IMR-90 (cell line): ENCODE results near the gene PHC2. TPM values are rescaled to one million over a fixed set of nuclear protein-coding genes. Genes with fewer than 3 reads are reported as not detected.

Experiments
- ATAC-seq: fragments of 200-7000 bp; cut with Tn5 transposase; 2 replicates; pipeline ENCODE4 v1.9.1; 2020; ENCODE audit warnings: low read depth, mild to moderate bottlenecking, moderate library complexity
- BruUV-seq: library from RNA; stranded (reverse); fragments of 400-500 nt; replicated peaks from 2 replicates; lab custom pipeline; 2021; lab: Mats Ljungman, UMichigan
- CTCF ChIA-PET: fragments of 300-600 bp; formaldehyde crosslinking; extraction: SDS; loops from one replicate; lab custom pipeline; 2021; ENCODE audit warnings: antibody characterized with exemption; lab: Yijun Ruan, JAX
- POLR2A ChIA-PET: fragments of 300-600 bp; sonication (Branson Sonifier 250); formaldehyde crosslinking; loops from one replicate; lab custom pipeline; 2022; ENCODE audit warnings: antibody characterized with exemption; ENCODE audit not compliant: unreplicated experiment; lab: Charles Lee
- DNase-seq: peaks from one replicate; pipeline ENCODE4 v3.0.0; 2013
- H2AFZ ChIP-seq: replicated peaks from 2 replicates; pipeline ENCODE3; 2013; ENCODE audit warnings: low read length, mild to moderate bottlenecking; ENCODE audit not compliant: poor library complexity
- H2AK5ac ChIP-seq: 2 replicates; pipeline ENCODE4 v1.6.1; 2013; ENCODE audit warnings: low read depth, low read length, inconsistent platforms
- H2AK9ac ChIP-seq: replicated peaks from 2 replicates; pipeline ENCODE3; 2013; ENCODE audit warnings: mild to moderate bottlenecking, low read depth, low read length, moderate library complexity; ENCODE audit not compliant: poor library complexity
- H2BK120ac ChIP-seq: 2 replicates; pipeline ENCODE4 v1.6.1; 2013; ENCODE audit warnings: low read depth, low read length, inconsistent platforms
- H2BK15ac ChIP-seq: 3 replicates; pipeline ENCODE4 v1.6.1; 2013; ENCODE audit warnings: low read depth, low read length, inconsistent platforms
- H2BK20ac ChIP-seq: 2 replicates; pipeline ENCODE4 v1.6.1; 2013; ENCODE audit warnings: low read depth, mild to moderate bottlenecking, inconsistent platforms, low read length, moderate library complexity
- H2BK5ac ChIP-seq: 2 replicates; pipeline ENCODE4 v1.6.1; 2013; ENCODE audit warnings: mild to moderate bottlenecking, low read depth, low read length, inconsistent platforms; ENCODE audit not compliant: poor library complexity, severe bottlenecking
- H3K14ac ChIP-seq: replicated peaks from 2 replicates; pipeline ENCODE4 v1.6.1; 2013; ENCODE audit warnings: low read depth, low read length, inconsistent platforms
- H3K18ac ChIP-seq: 2 replicates; pipeline ENCODE4 v1.6.1; 2013; ENCODE audit warnings: low read depth, low read length, control low read depth
- H3K23ac ChIP-seq: 2 replicates; pipeline ENCODE4 v1.6.1; 2013; ENCODE audit warnings: low read depth, low read length, inconsistent platforms
- H3K27ac ChIP-seq: 2 replicates; pipeline ENCODE4 v1.5.1; 2013; ENCODE audit warnings: mild to moderate bottlenecking, control low read depth, low read length; ENCODE audit not compliant: insufficient read depth
- H3K27me3 ChIP-seq: 2 replicates; pipeline ENCODE4 v1.6.1; 2013; ENCODE audit warnings: low read length; ENCODE audit not compliant: control insufficient read depth, insufficient read depth
- H3K36me3 ChIP-seq: 2 replicates; pipeline ENCODE4 v1.6.1; 2013; ENCODE audit warnings: low read length, mixed read lengths; ENCODE audit not compliant: control insufficient read depth, insufficient read depth
- H3K4ac ChIP-seq: 2 replicates; pipeline ENCODE4 v1.6.1; 2013; ENCODE audit warnings: low read depth, low read length, inconsistent platforms
- H3K4me1 ChIP-seq: 2 replicates; pipeline ENCODE4 v1.6.1; 2013; ENCODE audit warnings: low read length, mixed read lengths; ENCODE audit not compliant: control insufficient read depth, insufficient read depth
- H3K4me2 ChIP-seq: 2 replicates; pipeline ENCODE4 v1.6.1; 2013; ENCODE audit warnings: low read depth, mild to moderate bottlenecking, control low read depth, low read length, moderate library complexity
- H3K4me3 ChIP-seq: 2 replicates; pipeline ENCODE4 v1.5.1; 2013; ENCODE audit warnings: low read depth, mild to moderate bottlenecking, control low read depth, low read length, moderate library complexity; ENCODE audit not compliant: insufficient read depth
- H3K56ac ChIP-seq: 2 replicates; pipeline ENCODE4 v1.6.1; 2013; ENCODE audit warnings: low read length, inconsistent platforms; ENCODE audit not compliant: insufficient read depth; ENCODE audit errors: extremely low read depth
- H3K79me1 ChIP-seq, 2 experiments: 2 replicates each; pipeline ENCODE4 v1.6.1; 2013; ENCODE audit warnings: low read length in 2 of 2, inconsistent platforms in 1 of 2, low read depth in 1 of 2
- H3K9ac ChIP-seq: 2 replicates; pipeline ENCODE4 v1.6.1; 2013; ENCODE audit warnings: low read depth, low read length, control low read depth
- H3K9me1 ChIP-seq: 2 replicates; pipeline ENCODE4 v1.6.1; 2013; ENCODE audit warnings: low read length, inconsistent platforms; ENCODE audit not compliant: insufficient read depth
- H3K9me3 ChIP-seq: 2 replicates; pipeline ENCODE4 v1.6.1; 2013; ENCODE audit warnings: low read length; ENCODE audit not compliant: control insufficient read depth, insufficient read depth
- H4K20me1 ChIP-seq: 2 replicates; pipeline ENCODE4 v1.6.1; 2013; ENCODE audit warnings: low read length, inconsistent platforms; ENCODE audit not compliant: insufficient read depth
- H4K5ac ChIP-seq: 2 replicates; pipeline ENCODE4 v1.6.1; 2013; ENCODE audit warnings: mild to moderate bottlenecking, low read depth, low read length, control low read depth
- H4K8ac ChIP-seq, 2 experiments: 2 replicates each; pipeline ENCODE4 v1.6.1; 2013; ENCODE audit warnings: low read depth in 2 of 2, low read length in 2 of 2, control low read depth in 1 of 2, inconsistent platforms in 1 of 2
- H4K91ac ChIP-seq: 2 replicates; pipeline ENCODE4 v1.6.1; 2013; ENCODE audit warnings: low read depth, low read length, inconsistent platforms; ENCODE audit not compliant: insufficient read depth
- BHLHE40 ChIP-seq: fragments of 150-350 bp; IDR thresholded peaks from 2 replicates; pipeline ENCODE4 v1.6.1; 2016; ENCODE audit warnings: mild to moderate bottlenecking, low read depth, low read length
- CTCF ChIP-seq: conservative IDR thresholded peaks from 2 replicates; pipeline ENCODE4 v1.5.1; 2012; ENCODE audit warnings: mild to moderate bottlenecking, low read depth, low read length, improper control_type of control experiment
- FOS ChIP-seq: fragments of 150-350 bp; IDR thresholded peaks from 2 replicates; pipeline ENCODE4 v1.6.1; 2016; ENCODE audit warnings: low read depth, low read length
- MXI1 ChIP-seq: IDR thresholded peaks from 2 replicates; pipeline ENCODE4 v1.6.1; 2012; ENCODE audit warnings: low read depth, mild to moderate bottlenecking, low read length, moderate library complexity, borderline replicate concordance
- RFX5 ChIP-seq: IDR thresholded peaks from 2 replicates; pipeline ENCODE4 v1.8.0; 2012; ENCODE audit warnings: low read depth, mild to moderate bottlenecking, low read length, moderate library complexity
- SMC3 ChIP-seq: fragments of 150-350 bp; IDR thresholded peaks from 2 replicates; pipeline ENCODE4 v1.6.1; 2016; ENCODE audit warnings: low read depth, mild to moderate bottlenecking, antibody characterized with exemption, low read length, moderate library complexity
- WGBS, 2 experiments: methylation state at CpG; one replicate each; pipeline versions ENCODE4 v1.1.5 to v1.1.7; 2013; ENCODE audit warnings: missing lambda C conversion rate in 2 of 2; ENCODE audit not compliant: insufficient read length in 1 of 2; ENCODE audit errors: extremely low coverage in 2 of 2; 5-methylcytosine and 5-hydroxymethylcytosine counted together
- dilution Hi-C: fragments of 300-500 bp; cut with HindIII; formaldehyde crosslinking; loops from one replicate; pipeline ENCODE4 v1.14.3; 2018; ENCODE audit warnings: low sequenced_read_pairs; ENCODE audit not compliant: unreplicated experiment
- in situ Hi-C: fragments of 300-500 bp; cut with MboI; formaldehyde crosslinking; loops from 3 replicates; pipeline ENCODE4 v1.14.3; 2019; ENCODE audit warnings: low sequenced_read_pairs, inconsistent platforms, mixed read lengths
- intact Hi-C: fragments of 100-400 bp; cut with micrococcal nuclease; formaldehyde crosslinking; loops from 2 replicates; pipeline ENCODE4 v1.10.0; 2022
- polyA plus RNA-seq, 3 experiments: library from polyadenylated mRNA; depleted of rRNA; stranded (reverse); fragments of >200 nt; gene quantifications; 2 replicates each; pipeline ENCODE4 v1.2.3, GENCODE V29; 2012; ENCODE audit warnings: low replicate concordance in 1 of 3
- total RNA-seq: library from RNA; depleted of rRNA; stranded (reverse); fragments of >200 nt; gene quantifications from 2 replicates; pipeline ENCODE4 v1.2.3, GENCODE V29; 2012

Gene PHC2
- total and polyA plus RNA-seq, 2 of the 4 experiments (the other 2 are of a cell fraction), result 46.4 to 98.1 TPM

GRCh38 chr1:33312413-33312749, 118.5 kb downstream of the PHC2 start:
- 90% methylated on average over 3 of the region's 5 CpGs; no CpG with 5 or more reads in 1 of the 2 experiments for WGBS, 2 experiments
- Histone ChIP-seq H3K4ac (no peak overlapping the region), H3K36me3 (no peaks in the 10 kb centered on the region), H4K8ac (no peak overlapping the region), H2AFZ (no peak overlapping the region), H3K9me1 (peaks cover 10% of the 10 kb centered on the region; the same call in 1 of the 2 replicates), H2AK5ac (no peak overlapping the region), H3K27ac (no peak overlapping the region), H3K56ac (no peak overlapping the region), H2BK5ac (no peak overlapping the region), H3K9me3 (no peaks in the 10 kb centered on the region), H3K4me3 (no peak overlapping the region), H4K5ac (no peak overlapping the region), H2BK20ac (no peak overlapping the region), H3K23ac (no peak overlapping the region), H3K4me2 (no peak overlapping the region), H2BK120ac (no peak overlapping the region), H2AK9ac (no peak overlapping the region), H4K91ac (no peak overlapping the region), H3K79me1 (no peaks in the 10 kb centered on the region), H2BK15ac (no peak overlapping the region), H3K9ac (no peak overlapping the region), H3K14ac (no peak overlapping the region), H3K4me1 (peaks cover 4% of the 10 kb centered on the region), H3K18ac (no peak overlapping the region), H4K20me1 (peaks cover 2% of the 10 kb centered on the region; the same call in 1 of the 2 replicates), H3K27me3 (no peaks in the 10 kb centered on the region)
- CTCF ChIA-PET, result no interaction called here
- no TSS peak for BruUV-seq
- DNase-seq, result no peak
- intact Hi-C loops (no loop called here), dilution Hi-C loops (no loop called here), in situ Hi-C loops (no loop called here)
- POLR2A ChIA-PET, result no interaction called here
- ATAC-seq, result no peak
- TF ChIP-seq SMC3 (no peak), CTCF (no peak), MXI1 (no peak), FOS (no peak), BHLHE40 (no peak), RFX5 (no peak)
